Measurements from ENCODE around the gene BTBD7.

DNA sequence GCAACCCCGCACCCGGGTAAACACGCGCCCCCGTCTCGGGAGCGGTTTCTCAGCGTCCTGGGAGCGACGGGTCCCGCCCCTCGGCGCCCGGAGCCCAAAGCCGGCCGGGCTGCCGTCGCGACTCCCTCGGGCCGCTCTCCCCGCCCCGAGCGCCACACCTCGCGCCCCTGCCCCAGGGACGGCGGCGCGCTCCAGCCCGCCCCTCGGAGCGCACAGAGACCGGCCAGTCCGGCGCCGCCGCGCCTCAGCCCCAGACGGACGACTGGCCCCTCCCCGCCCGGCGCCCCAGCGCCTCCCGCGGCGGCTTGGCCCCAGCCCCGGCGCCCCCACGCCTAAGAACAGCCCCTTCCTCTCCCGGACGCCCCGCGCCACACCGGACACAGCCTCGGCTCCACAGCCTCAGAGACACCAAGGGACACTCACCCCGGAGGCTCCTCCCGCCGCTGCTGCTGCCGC lies 411 bp downstream of the BTBD7 start:
- no peak for TF ChIP-seq PAX5 (IDR thresholded peaks at IDR 0.05; ENCODE audit: insufficient read depth, low read length, severe bottlenecking)
- TF ChIP-seq POLR2A (IDR thresholded peaks at IDR 0.05; ENCODE audit: low read depth, low read length): no peak
- no peak for TF ChIP-seq POLR2AphosphoS5 (IDR thresholded peaks at IDR 0.05; ENCODE audit: low read depth, low read length)
- TF ChIP-seq TAF1 (IDR thresholded peaks at IDR 0.05; ENCODE audit: low read depth, low read length): no peak
- no peak for TF ChIP-seq POU2F2 (IDR thresholded peaks at IDR 0.05; ENCODE audit: low read depth, low read length)
- TF ChIP-seq SPI1 (IDR thresholded peaks at IDR 0.05; ENCODE audit: low read depth, low read length): no peak

All from GM12891 (cell line).